NCI-H526 (cell line): ENCODE results near the gene EPHA7.

ENCODE experiments used
- DNase-seq, 2 experiments: peaks; one replicate each; lab custom pipeline; 2025; lab: John Stamatoyannopoulos, UW

EPHA7 gene

DNA sequence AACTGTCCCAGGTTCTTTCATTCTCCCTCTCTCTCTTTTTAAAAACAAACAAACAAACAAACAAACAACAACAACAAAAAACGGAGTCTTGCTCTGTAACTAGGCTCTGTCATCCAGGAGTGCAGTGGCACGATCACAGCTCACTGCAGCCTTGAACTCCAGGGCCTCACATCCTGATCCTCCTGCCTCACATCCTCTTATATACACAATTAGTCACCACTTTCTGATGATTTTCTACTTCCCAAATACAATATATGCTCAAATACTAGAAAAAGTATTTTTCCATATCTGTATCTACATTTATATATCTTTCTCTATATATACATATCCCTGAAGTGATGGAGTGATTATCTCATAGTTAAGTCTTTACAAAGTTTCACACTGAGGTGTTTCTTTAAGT is 170.7 kb downstream of the EPHA7 start:
- no peak for DNase-seq

GRCh38 chr6:93243231-93243778 is 176.1 kb downstream of the EPHA7 start:
- DNase-seq: no peak

DNA sequence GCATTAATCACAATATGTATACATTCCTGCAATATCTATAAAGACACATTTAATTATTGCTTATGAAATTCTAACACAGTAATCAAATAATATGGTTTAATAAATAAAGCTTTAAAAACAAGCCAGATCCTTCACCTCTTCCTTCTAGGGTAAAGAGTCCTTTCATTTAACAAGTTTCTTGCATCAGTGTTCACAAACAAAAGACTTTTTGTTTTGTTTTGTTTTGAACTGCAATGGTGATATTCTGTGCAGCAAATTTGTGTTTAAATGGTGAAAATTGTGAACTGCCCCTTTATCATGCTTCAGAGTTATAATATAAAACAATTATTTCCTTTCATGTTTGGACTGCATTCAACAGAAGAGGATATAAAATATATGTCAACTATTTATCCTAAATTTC is 177.3 kb downstream of the EPHA7 start:
- DNase-seq: no peak

DNA sequence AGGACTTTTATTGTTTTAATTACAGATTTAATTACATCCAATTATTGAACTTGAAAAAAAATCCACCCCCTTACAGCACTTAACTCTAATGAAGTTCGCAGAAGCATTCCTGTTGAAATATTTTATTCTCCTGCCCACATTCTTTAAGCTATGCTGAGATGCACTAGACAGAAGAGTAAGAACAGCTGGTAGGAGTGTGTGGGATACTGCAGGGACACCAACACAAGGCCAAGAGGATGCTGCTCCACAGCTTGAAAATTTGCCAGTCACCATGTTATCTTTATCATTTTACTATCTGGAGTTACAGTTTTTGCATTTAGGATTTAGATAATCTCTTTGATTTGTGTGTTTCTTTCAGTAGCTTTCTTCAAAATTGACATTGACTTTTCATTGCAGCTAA is 180.7 kb downstream of the EPHA7 start:
- DNase-seq: no peak

DNA sequence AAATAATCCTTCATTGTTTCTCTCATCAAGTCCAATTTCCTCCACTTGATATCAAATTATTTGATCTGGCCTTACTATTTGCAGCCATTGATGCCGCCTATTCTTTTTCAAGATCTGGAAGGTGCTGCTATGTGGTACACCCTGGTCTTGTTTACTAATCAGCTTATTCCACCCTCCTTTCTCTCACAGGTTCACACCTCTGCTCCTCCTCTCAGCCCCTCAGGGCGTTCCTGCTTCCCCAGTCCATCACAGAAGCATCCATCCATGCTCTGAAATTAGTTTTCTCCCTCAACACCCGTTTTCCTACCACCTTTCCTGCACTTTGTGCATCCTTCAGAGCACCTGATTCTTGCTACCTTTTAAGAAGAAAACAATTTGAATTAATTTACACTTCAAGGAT is 183.6 kb downstream of the EPHA7 start:
- DNase-seq: no peak

- no peak for DNase-seq
These were observed 192.5 kb downstream of the EPHA7 start for GRCh38 chr6:93226822-93227221.

DNA sequence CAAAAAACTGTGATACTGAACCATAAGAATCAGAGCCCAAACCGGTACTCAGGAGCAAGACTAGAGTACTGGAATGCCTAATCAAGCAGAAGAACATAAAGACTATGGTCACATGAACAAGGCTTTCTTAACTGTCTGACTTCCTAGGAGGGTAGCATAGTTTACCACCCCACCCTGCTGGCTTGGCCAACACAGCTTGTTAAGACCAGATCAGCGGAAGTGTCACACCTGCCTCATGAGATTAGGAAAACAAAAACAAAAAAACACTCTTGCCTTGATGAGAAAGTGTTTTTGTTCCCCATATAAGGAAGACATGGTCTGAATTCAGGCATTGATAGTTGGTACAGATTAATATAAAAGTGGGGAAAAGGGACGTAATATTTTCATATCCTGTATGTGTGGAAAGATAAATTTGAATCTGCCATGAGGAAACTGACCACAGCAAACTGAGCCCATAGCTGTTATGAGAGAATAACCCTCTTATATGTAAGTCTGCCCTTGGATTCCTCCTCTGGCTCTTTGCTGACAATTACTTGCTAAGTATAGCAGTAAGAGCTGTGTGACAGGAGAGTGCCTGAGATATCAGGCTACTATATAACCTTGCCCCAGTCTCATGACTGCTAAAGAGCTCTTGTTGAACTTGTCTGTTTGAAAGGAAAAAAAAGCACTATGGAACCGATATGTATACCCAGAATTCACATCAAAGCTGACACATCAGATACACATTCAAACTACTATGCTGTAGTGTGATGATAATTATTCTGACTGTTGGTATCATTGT is 197.1 kb downstream of the EPHA7 start:
- DNase-seq: no peak

GRCh38 chr6:93219447-93219846 is 199.9 kb downstream of the EPHA7 start:
- no peak for DNase-seq

GRCh38 chr6:93218096-93218495 is 201.3 kb downstream of the EPHA7 start:
- DNase-seq: no peak

- no peak for DNase-seq
These were observed 206.3 kb downstream of the EPHA7 start for GRCh38 chr6:93213028-93213427.

DNA sequence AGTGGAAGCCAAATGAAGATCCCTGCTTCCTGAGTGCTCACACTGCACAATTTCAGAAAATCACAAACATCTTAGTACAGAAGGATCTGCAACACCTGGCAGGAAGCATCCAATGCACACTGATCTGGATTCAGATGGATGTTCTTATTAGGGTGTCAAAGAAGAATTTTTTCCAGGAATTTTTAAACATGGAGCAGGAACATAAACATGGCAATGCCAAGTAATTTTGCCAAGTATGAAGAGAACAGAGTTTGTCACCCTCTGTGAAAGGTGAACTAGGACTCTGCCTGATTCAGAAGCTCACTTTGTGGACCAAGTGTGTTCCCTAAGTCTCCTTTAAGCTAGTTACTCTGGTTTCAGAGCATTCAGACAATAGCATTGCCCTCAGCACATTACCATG is 208.5 kb downstream of the EPHA7 start:
- no peak for DNase-seq

DNA sequence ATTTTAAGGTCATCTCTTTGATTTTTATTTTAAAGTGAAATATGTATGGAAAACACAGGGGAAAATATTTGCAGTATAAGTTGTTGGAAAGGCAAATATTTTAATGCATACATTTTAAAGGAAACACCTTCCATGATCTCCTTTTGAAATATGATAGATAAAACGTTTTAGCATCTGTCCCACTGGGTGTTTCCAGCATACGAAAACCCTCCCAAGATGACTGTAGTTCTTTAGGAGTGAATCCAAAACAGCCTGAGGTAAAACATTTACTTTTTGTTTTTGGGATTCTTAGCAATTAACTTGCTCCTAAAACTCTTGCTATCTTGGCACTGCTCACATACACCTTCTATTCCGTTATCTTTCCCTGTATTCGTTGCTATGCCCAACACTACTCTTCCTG is 210.0 kb downstream of the EPHA7 start:
- no peak for DNase-seq

DNA sequence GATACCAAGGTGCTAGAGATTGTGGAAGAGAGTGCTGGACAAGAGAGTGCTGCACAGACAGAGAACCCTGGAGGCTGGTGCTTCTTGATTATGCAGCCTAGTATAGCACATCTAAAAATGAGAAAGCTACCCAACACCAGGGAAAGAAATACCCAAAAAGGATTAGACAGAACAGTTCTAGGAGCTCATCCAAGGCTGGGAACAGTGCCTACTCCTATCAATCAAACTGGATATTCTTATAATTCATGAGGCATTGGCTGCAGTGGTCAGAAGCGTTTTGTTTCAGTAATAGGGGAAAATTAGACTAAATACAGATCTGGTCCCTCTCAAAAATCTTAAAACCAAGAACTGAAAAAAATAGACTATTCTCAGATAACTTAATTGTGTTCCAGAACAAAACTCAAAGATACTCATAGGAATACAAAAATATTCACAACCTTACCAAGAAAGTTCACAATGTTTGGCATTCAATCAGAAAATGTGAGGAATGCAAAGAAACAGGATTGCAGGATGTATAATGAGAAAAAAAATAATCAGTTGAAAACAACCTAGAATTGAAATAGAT is 222.9 kb downstream of the EPHA7 start:
- no peak for DNase-seq

- no peak for DNase-seq
These were observed 224.9 kb downstream of the EPHA7 start for GRCh38 chr6:93194480-93194879.

- DNase-seq: no peak
These were observed 225.5 kb downstream of the EPHA7 start for GRCh38 chr6:93193868-93194267.
